Stomach (tissue), 19 donors: ENCODE data around the gene ZNF185. TPM values are rescaled to one million over a fixed set of nuclear protein-coding genes. Genes with fewer than 3 reads are reported as not detected.
A peak's percentile ranks its signal among the peaks of the same experiment; 100 is the strongest.

Experiments used
- DNase-seq, 2 donors: peaks; one replicate each; pipeline versions ENCODE4 v3.0.0 to v3.0.0-alpha.2; 2013 to 2019
- H3K27ac ChIP-seq, 5 donors: fragments of 200-600 bp in 4 of 5; sonication (generic) in 4 of 5; one replicate each; pipeline ENCODE4 v1.5.1; 2013 to 2019; ENCODE audit warnings: mild to moderate bottlenecking in 1 of 5, moderate library complexity in 1 of 5
- H3K27me3 ChIP-seq, 3 donors: fragments of 200-600 bp; sonication (generic); one replicate each; pipeline ENCODE4 v1.5.1; 2017 to 2019; ENCODE audit warnings: mixed run types in 1 of 3
- H3K36me3 ChIP-seq, 4 donors: fragments of 200-600 bp; sonication (generic); 1 replicate in 3 of 4; 2 replicates in 1 of 4; pipeline ENCODE4 v1.5.1; 2016 to 2019
- H3K4me1 ChIP-seq, 4 donors: fragments of 200-600 bp; sonication (generic); one replicate each; pipeline ENCODE4 v1.5.1; 2016 to 2019
- H3K4me3 ChIP-seq, 4 donors: fragments of 200-600 bp; sonication (generic) in 3 of 4; one replicate each; pipeline ENCODE4 v1.5.1; 2016 to 2019; ENCODE audit warnings: mild to moderate bottlenecking in 1 of 4
- H3K9me3 ChIP-seq, 4 donors: fragments of 200-600 bp; sonication (generic); one replicate each; pipeline ENCODE4 v1.5.1; 2016 to 2019
- EP300 ChIP-seq: sonication (generic); formaldehyde crosslinking; IDR thresholded peaks from one replicate; pipeline ENCODE4 v1.6.1; 2017; ENCODE audit warnings: antibody characterized with exemption
- POLR2A ChIP-seq, 4 donors: fragments of 450-650 bp; IDR thresholded peaks; one replicate each; pipeline ENCODE4 v1.6.1; 2016; ENCODE audit warnings: antibody characterized with exemption in 4 of 4, control low read depth in 2 of 4, mild to moderate bottlenecking in 1 of 4, moderate library complexity in 1 of 4
- POLR2AphosphoS5 ChIP-seq, 3 donors: sonication (generic); formaldehyde crosslinking; IDR thresholded peaks; one replicate each; pipeline ENCODE4 v1.6.1; 2016; ENCODE audit warnings: antibody characterized with exemption in 3 of 3
- WGBS, 5 donors: extraction: QIAGEN DNeasy Blood & Tissue Kit in 3 of 5; methylation state at CpG; one replicate each; pipeline versions ENCODE4 v1.1.5 to v1.1.7; 2013 to 2018; 5-methylcytosine and 5-hydroxymethylcytosine counted together
- intact Hi-C: fragments of 100-400 bp; cut with DNase I; formaldehyde crosslinking; loops from one replicate; pipeline ENCODE4 v1.15.1; 2023; ENCODE audit warnings: low total_unique reads
- long read RNA-seq, 10 donors: transcript quantifications; one replicate each; lab custom pipeline, GENCODE V29; 2026
- polyA plus RNA-seq, 3 donors: library from polyadenylated mRNA; stranded (reverse); fragments of 200-250 nt; gene quantifications; one replicate each; pipeline ENCODE4 v1.2.3, GENCODE V29; 2013
- total RNA-seq, 5 donors: library from RNA; depleted of rRNA; stranded (reverse); fragments of >200 nt; gene quantifications; one replicate each; pipeline versions ENCODE4 v1.1.0 to v1.2.3, GENCODE V29; 2014 to 2016
- TF ChIP-seq, protein P1 (sequence below), 7 experiments: fragments of 450-650 bp in 4 of 7; fragments of 200-600 bp in 3 of 7; sonication (generic) in 3 of 7; IDR thresholded peaks; one replicate each; pipeline ENCODE4 v1.5.1; 2016 to 2019; ENCODE audit warnings: antibody characterized with exemption in 7 of 7, control low read depth in 2 of 7, mild to moderate bottlenecking in 1 of 7
- donor health status: healthy with polysubstance abuse.
- donor health status: Bipolar disorder and iron deficiency.
- donor health status: healthy.

ZNF185 gene
- total RNA-seq (1 to 10 TPM; 1.2 to 6.5 (median 4.5) TPM), polyA plus RNA-seq (10 to 100 TPM in 1 of 3 donors, 1 to 10 TPM in 2; 4.4 to 48.2 (median 4.6) TPM)
- long read RNA-seq, donor 1: 0 reads
- long read RNA-seq, donor 2, partial matches to known transcripts: 12 of 12 reads
- long read RNA-seq, donor 2, other reads (novel, unspliced or antisense): 0 of 12 reads
- long read RNA-seq, donor 3: 0 reads
- long read RNA-seq, donor 4: 0 reads
- long read RNA-seq, donor 5: 0 reads
- long read RNA-seq, donor 6: 0 reads
- long read RNA-seq, donor 7: 0 reads
- long read RNA-seq, donor 8: 0 reads
- long read RNA-seq, donor 9, partial matches to known transcripts: 6 of 6 reads
- long read RNA-seq, donor 9, other reads (novel, unspliced or antisense): 0 of 6 reads
- long read RNA-seq, donor 10, partial matches to known transcripts: 0 of 1 reads
- long read RNA-seq, donor 10, other reads (novel, unspliced or antisense): 0 of 1 reads

DNA sequence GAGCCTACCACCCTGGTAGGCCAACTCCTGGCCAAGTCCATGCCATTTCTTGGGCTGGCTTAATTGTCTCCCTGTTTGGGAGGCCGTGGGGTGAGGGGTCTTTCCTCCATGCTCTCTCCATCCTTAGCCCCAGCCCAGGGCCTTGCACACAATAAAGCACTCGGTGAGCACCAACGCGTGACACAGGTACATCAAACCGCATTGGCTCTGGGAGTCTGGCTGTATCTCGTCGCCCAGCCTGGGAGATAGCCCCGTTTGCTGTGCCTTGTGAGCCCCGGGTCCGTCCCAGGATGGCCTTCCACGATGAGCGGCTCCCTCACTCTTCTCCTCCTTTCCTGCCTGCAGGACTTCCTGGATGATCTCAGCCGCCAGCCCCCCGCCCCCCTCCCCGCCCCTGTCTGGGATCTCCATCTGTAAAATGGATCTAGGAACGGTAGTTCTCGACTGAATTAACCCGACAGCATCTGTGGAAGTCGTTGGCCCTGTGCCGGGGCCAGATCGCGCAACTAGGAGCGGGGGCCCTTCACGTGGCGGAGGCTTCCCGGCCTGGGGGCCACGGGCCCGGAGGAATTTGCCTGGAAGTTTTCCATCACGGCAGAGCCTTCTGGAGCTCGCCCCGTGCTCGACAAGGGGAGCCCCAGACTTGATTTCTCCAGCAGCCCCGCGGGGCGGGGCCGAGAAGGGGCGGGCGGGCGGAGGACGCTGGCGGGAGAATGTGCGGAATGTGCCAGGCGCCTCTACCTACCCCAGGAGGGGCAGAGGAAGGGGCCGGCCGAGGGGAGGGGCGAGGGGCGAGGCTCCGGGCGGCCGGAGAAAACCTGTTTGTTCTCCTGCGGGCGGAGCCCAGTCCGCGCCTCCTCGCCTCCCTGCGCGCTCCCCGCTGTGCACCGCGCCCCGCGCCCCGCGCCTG, at the start of gene ZNF185:
TSS of gene ZNF185 (plus strand) at position 846 of the 910 bp plus-strand sequence. CDS start 16,423 bp downstream, outside the sequence.
- H3K9me3 ChIP-seq: no peaks in the 10 kb centered on the region
- H3K4me1 ChIP-seq: no peaks in the 10 kb centered on the region
- intact Hi-C loops: no loop called here
- no peak for TF ChIP-seq POLR2A (IDR thresholded peaks at IDR 0.05)
- TF ChIP-seq, protein P1, sequence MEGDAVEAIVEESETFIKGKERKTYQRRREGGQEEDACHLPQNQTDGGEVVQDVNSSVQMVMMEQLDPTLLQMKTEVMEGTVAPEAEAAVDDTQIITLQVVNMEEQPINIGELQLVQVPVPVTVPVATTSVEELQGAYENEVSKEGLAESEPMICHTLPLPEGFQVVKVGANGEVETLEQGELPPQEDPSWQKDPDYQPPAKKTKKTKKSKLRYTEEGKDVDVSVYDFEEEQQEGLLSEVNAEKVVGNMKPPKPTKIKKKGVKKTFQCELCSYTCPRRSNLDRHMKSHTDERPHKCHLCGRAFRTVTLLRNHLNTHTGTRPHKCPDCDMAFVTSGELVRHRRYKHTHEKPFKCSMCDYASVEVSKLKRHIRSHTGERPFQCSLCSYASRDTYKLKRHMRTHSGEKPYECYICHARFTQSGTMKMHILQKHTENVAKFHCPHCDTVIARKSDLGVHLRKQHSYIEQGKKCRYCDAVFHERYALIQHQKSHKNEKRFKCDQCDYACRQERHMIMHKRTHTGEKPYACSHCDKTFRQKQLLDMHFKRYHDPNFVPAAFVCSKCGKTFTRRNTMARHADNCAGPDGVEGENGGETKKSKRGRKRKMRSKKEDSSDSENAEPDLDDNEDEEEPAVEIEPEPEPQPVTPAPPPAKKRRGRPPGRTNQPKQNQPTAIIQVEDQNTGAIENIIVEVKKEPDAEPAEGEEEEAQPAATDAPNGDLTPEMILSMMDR (IDR thresholded peaks at IDR 0.05): no peak
- no peak for TF ChIP-seq POLR2AphosphoS5 (IDR thresholded peaks at IDR 0.05)
- TF ChIP-seq EP300: no peak
- H3K4me3 ChIP-seq: peak within 1 kb of the TSS; percentile 31 to 41 (median 35)
- 14 to 54% (median 32%) methylated on average over 14 to 59 of the region's 64 CpGs for WGBS, 5 donors
- H3K36me3 ChIP-seq: no peaks in the 10 kb centered on the region
- DNase-seq: peak; percentile 73 to 85
- peaks cover 0 to 19% (median 11%) of the 10 kb centered on the region in 3 donors for H3K27me3 ChIP-seq
- H3K27ac ChIP-seq: no peak within 1 kb of the TSS

DNA sequence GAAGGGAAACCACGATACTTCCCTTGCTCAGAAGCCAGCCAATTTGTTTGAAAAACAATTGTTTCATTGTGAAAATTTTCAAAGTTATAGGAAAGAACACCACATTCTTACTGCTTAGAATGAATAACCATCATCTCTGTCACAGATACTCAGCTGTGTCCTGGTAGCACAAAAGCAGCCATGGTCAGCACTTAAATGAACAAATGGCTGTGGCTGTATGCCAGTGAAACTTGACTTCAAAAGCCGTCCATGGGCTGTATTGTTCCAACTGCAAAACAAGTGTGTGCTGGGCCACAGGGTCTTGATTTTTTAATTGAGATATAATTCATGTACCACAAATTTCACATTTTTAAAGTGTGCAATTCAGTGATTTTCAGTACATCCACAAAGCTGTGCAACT, 47.4 kb upstream of the ZNF185 start:
- DNase-seq: no peak
- 55 to 86% (median 75%) methylated on average over 1 to 2 of the region's 2 CpGs for WGBS, 5 donors
- H3K4me1 ChIP-seq: no peaks in the 10 kb centered on the region
- no peaks in the 10 kb centered on the region for H3K27me3 ChIP-seq
- peaks cover 0 to 67% (median 59%) of the 10 kb centered on the region in 4 donors for H3K36me3 ChIP-seq
- no peak for TF ChIP-seq EP300
- TF ChIP-seq, protein P1 (IDR thresholded peaks at IDR 0.05): no peak
- TF ChIP-seq POLR2A (IDR thresholded peaks at IDR 0.05): no peak
- no peak for TF ChIP-seq POLR2AphosphoS5 (IDR thresholded peaks at IDR 0.05)
- H3K9me3 ChIP-seq: no peaks in the 10 kb centered on the region
- H3K4me3 ChIP-seq: no peak overlapping the region
- intact Hi-C loops: no loop called here
- no peak overlapping the region for H3K27ac ChIP-seq

DNA sequence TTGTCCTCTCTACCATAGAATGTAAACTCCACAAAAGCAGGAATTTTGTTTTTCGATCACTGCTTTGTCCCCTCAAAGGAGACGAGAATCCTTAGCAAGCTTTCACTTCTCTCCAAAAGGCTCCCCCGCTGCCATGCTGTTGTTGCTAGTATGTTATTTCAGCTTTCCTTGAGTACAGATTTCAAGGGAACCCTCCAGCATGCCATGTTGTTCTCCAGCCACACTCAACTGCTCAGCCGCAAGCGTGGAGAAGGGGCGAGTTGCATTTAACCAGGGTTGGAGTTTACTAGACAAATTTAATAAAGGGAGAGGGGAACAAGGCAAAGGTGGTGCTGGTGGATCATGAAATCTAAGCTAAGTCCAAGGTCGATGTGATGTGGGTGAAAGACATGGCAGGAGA, 43.9 kb upstream of the ZNF185 start:
- H3K9me3 ChIP-seq: no peaks in the 10 kb centered on the region
- WGBS, 5 donors: 89 to 99% (median 95%) methylated on average over 4 to 7 of the region's 7 CpGs
- H3K27ac ChIP-seq: no peak overlapping the region
- no peaks in the 10 kb centered on the region for H3K27me3 ChIP-seq
- no peaks in the 10 kb centered on the region for H3K4me1 ChIP-seq
- intact Hi-C loops: no loop called here
- DNase-seq: no peak
- H3K4me3 ChIP-seq: no peak overlapping the region
- peaks cover 0 to 61% (median 52%) of the 10 kb centered on the region in 4 donors for H3K36me3 ChIP-seq
- TF ChIP-seq POLR2A (IDR thresholded peaks at IDR 0.05) (no peak), POLR2AphosphoS5 (IDR thresholded peaks at IDR 0.05) (no peak), EP300 (no peak)
- TF ChIP-seq, protein P1 (IDR thresholded peaks at IDR 0.05): no peak

DNA sequence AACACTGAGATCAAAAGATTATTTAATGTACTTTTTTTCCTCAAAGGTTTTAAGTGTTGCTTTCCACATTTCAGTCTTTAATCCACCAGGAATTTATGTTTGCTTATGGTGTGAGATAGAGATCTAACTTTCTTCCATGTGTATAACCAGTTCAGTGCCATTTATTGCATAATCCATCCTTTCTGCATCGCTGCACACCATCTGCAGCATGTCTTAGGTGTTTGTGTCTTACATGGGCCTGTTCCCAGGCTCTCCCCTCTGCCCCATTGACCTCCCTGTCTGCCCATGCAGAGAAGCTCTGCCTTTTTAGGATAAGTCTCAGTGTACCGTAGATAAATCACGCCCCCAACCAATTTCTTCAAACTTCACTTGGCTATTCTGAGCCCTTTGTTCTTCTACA, 36.8 kb upstream of the ZNF185 start:
- Histone ChIP-seq H3K4me3 (no peak overlapping the region), H3K27me3 (no peaks in the 10 kb centered on the region), H3K9me3 (peaks cover 0 to 6% (median 0%) of the 10 kb centered on the region in 4 donors), H3K27ac (no peak overlapping the region), H3K36me3 (peaks cover 10 to 66% (median 55%) of the 10 kb centered on the region in 4 donors), H3K4me1 (no peaks in the 10 kb centered on the region)
- intact Hi-C loops: no loop called here
- 73 to 81% (median 75%) methylated on average over 3 of the region's 3 CpGs for WGBS, 5 donors
- DNase-seq: no peak
- TF ChIP-seq EP300 (no peak), POLR2A (IDR thresholded peaks at IDR 0.05) (no peak), POLR2AphosphoS5 (IDR thresholded peaks at IDR 0.05) (no peak)
- TF ChIP-seq, protein P1 (IDR thresholded peaks at IDR 0.05): no peak
